GM06990 (cell line): ENCODE results near the gene PSG5.
"Not testable (repeated sequence)": the region's sequence is repeated elsewhere in the genome, so short reads cannot be mapped to it uniquely, and the experiment has no call there.

Source experiments
- DNase-seq: peaks from one replicate; pipeline ENCODE4 v3.0.0-alpha.2; 2011; ENCODE audit not compliant: insufficient read length; ENCODE audit errors: extremely low read depth
- H3K27me3 ChIP-seq: replicated peaks from 2 replicates; pipeline ENCODE4 v1.6.0; 2011; ENCODE audit warnings: low read length; ENCODE audit not compliant: control insufficient read depth, insufficient read depth
- H3K36me3 ChIP-seq: 2 replicates; pipeline ENCODE4 v1.5.1; 2011; ENCODE audit warnings: low read length; ENCODE audit not compliant: control insufficient read depth, insufficient read depth
- H3K4me3 ChIP-seq: replicated peaks from 2 replicates; pipeline ENCODE4 v1.5.1; 2011; ENCODE audit warnings: low read depth, mild to moderate bottlenecking, control low read depth, low read length
- CTCF ChIP-seq: IDR thresholded peaks from 2 replicates; pipeline ENCODE4 v1.5.1; 2011; ENCODE audit warnings: low read length, control low read depth, mild to moderate bottlenecking, inconsistent platforms; ENCODE audit not compliant: insufficient read depth, poor library complexity, severe bottlenecking

PSG5 gene

DNA sequence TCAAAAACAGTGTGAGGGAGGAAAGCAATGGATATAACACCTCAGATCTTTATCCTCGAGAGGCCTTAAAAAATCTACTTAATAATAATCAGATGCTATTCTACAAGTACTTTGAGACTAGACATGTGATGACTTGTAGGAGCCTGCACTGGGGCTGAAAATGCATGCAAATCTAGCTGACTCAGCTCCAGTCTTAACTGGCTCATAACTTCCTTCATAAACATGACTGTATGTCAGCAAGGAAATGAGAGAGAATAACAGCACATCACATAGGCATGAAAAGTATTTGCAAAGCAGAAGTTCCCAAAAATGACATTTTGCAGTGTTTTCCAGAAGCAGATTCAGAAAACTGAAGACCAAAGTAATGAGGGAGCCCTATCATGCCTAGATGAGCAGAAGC lies 38.1 kb downstream of the PSG5 start:
- TF ChIP-seq CTCF: no peak
- H3K27me3 ChIP-seq: no peaks in the 10 kb centered on the region
- no peaks in the 10 kb centered on the region for H3K36me3 ChIP-seq
- H3K4me3 ChIP-seq: no peak overlapping the region
- no peak for DNase-seq

- H3K27me3 ChIP-seq, H3K4me3 ChIP-seq, DNase-seq, H3K36me3 ChIP-seq: not testable (repeated sequence)
Observed at GRCh38 chr19:43141763-43142162, 44.6 kb downstream of the PSG5 start.

GRCh38 chr19:43132696-43133095 lies 53.6 kb downstream of the PSG5 start:
- Histone ChIP-seq H3K36me3 (no peaks in the 10 kb centered on the region), H3K4me3 (no peak overlapping the region), H3K27me3 (no peaks in the 10 kb centered on the region)
- TF ChIP-seq CTCF: no peak
- DNase-seq: no peak

- H3K36me3 ChIP-seq, H3K27me3 ChIP-seq, H3K4me3 ChIP-seq, DNase-seq: not testable (repeated sequence)
Observed at GRCh38 chr19:43131281-43131842, 55.0 kb downstream of the PSG5 start.

DNA sequence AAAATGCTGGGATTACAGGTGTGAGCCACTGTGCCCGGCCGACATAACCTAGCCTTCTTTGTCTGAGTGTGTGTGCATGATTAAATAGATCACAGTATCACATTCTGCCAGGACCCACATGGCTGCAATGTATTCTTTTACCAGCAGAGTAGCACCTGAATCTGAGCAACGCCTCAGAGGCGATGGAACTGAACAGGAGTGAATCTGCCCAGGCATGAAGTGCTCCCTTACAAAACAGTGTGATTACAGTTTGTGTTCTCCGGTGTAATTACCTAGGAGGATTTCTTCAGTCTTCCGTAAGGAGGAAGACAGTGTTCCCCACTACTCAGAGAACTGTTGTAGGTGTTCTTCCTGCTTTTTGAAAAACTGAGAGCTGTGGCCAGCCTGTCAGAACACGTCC lies 57.1 kb downstream of the PSG5 start:
- H3K36me3 ChIP-seq, DNase-seq, H3K27me3 ChIP-seq, H3K4me3 ChIP-seq: not testable (repeated sequence)

- not testable (repeated sequence) for DNase-seq, H3K36me3 ChIP-seq, H3K27me3 ChIP-seq, H3K4me3 ChIP-seq
Observed at GRCh38 chr19:43127336-43127735, 59.0 kb downstream of the PSG5 start.

- DNase-seq: no peak
- Histone ChIP-seq H3K27me3 (no peaks in the 10 kb centered on the region), H3K36me3 (no peaks in the 10 kb centered on the region), H3K4me3 (no peak overlapping the region)
- TF ChIP-seq CTCF: no peak
Observed at GRCh38 chr19:43126720-43127119, 59.6 kb downstream of the PSG5 start.

GRCh38 chr19:43124360-43124759 lies 62.0 kb downstream of the PSG5 start:
- H3K4me3 ChIP-seq: no peak overlapping the region
- no peaks in the 10 kb centered on the region for H3K27me3 ChIP-seq
- no peaks in the 10 kb centered on the region for H3K36me3 ChIP-seq
- peak; percentile 16 for TF ChIP-seq CTCF
- DNase-seq: no peak

- DNase-seq, H3K36me3 ChIP-seq, H3K4me3 ChIP-seq, H3K27me3 ChIP-seq: not testable (repeated sequence)
Observed at GRCh38 chr19:43120433-43121026, 65.8 kb downstream of the PSG5 start.

- H3K36me3 ChIP-seq, H3K27me3 ChIP-seq, DNase-seq, H3K4me3 ChIP-seq: not testable (repeated sequence)
Observed at GRCh38 chr19:43119526-43119925, 66.8 kb downstream of the PSG5 start.
